CMK (cell line): ENCODE measurements around the gene LYG2.
"Not testable (repeated sequence)": the region's sequence is repeated elsewhere in the genome, so short reads cannot be mapped to it uniquely, and the experiment has no call there.

Source experiments
- DNase-seq: peaks from one replicate; pipeline ENCODE4 v3.0.0-alpha.2; 2010; ENCODE audit warnings: low read depth

Gene LYG2, protein sequence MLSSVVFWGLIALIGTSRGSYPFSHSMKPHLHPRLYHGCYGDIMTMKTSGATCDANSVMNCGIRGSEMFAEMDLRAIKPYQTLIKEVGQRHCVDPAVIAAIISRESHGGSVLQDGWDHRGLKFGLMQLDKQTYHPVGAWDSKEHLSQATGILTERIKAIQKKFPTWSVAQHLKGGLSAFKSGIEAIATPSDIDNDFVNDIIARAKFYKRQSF

DNA sequence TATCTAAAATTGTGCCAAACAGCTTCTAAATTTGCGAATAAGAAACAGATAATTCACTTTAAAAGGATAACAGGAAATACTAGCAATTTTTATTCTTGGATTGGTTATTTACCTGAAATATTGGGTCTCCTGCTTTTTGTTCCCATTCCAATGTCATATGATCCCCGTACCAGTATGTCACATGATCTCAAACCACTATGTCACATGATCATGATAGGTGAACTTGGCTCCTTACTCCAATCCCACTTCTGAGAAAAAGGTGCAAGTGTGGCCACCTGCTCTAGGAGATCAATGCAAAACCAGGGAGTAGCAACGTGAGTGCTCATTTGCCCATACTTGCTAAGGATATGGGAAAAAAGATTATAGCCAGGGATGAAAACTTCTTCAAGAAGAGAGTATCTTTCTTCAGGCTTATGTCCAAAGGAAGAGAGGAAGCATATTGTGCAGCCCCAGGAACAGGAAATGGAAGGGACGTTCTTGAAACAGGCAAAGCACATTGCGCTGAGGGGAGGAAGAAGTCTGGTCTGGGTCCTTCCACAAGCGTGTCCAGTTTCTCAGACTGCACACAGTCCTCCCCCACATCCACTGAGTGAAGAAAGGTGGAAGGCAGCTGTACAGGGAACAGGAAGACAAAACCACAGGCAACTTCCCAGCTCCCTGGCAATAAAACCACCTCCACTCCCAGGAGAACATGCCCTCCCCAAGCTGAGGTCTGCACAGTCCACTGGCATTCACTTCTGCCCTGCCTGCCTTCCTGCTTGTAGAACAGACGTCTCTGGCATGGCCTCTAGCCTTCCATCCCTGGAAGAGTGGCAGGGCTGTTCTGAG is at the start of gene LYG2:
Gene LYG2 (minus strand): TSS at position 176 of the 828 bp plus-strand sequence. CDS start 1,406 bp downstream, outside the sequence.
- no peak for DNase-seq

DNA sequence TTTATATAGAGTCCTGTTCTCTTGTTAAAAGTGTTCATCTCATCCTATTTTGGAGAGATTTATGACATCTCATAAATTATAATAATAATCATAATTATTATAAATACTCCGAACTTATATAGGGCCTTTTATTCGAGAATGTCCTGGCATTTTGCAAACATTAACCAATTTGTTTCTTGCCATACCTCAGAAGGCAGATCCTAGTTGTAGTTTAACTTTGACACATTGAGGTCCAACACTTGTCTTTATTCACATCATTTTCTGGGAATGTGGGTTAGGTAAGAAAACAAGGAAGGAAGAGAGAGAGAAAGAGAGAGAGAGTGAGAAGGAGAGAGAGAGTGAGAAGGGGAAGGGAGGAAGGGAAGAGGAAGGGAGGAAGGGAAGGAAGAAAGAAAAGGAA is 45.6 kb upstream of the LYG2 start, which contains the start of gene LYG1:
Gene LYG1 (minus strand): TSS at position 101 of the 400 bp plus-strand sequence. CDS start 5,527 bp downstream, outside the sequence.
- not testable (repeated sequence) for DNase-seq

GRCh38 chr2:99299580-99299979 is 44.1 kb upstream of the LYG2 start:
- no peak for DNase-seq

GRCh38 chr2:99297994-99298393 is 42.5 kb upstream of the LYG2 start:
- no peak for DNase-seq

GRCh38 chr2:99285526-99285925 is 30.1 kb upstream of the LYG2 start:
- no peak for DNase-seq

GRCh38 chr2:99279969-99280695 is 24.7 kb upstream of the LYG2 start:
- no peak for DNase-seq

- no peak for DNase-seq
These were observed 23.4 kb upstream of the LYG2 start for GRCh38 chr2:99278793-99279291.

DNA sequence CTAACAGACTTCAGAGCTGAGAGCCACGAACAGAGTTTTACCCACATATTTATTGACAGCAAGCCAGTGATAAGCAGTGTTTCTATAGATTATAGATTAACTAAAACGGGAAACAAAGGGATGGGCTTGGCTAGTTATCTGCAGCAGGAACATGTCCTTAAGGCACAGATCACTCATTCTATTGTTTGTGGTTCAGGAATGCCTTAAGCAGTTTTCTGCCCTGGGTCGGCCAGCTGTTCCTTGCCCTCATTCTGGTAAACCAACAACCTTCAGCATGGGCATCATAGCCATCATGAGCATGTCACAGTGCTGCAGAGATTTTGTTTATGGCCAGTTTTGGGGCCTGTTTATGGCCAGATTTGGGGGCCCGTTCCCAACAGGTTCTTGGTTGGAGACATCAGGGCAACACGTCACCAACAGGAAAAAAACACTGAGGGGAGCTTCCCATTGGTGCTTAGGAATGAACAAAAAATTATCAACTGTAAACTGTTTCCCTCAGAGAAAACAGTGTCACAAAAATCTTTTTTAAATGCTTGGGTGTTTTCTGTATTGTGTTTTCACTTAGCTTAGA is 22.8 kb upstream of the LYG2 start:
- DNase-seq = not testable (repeated sequence)

DNA sequence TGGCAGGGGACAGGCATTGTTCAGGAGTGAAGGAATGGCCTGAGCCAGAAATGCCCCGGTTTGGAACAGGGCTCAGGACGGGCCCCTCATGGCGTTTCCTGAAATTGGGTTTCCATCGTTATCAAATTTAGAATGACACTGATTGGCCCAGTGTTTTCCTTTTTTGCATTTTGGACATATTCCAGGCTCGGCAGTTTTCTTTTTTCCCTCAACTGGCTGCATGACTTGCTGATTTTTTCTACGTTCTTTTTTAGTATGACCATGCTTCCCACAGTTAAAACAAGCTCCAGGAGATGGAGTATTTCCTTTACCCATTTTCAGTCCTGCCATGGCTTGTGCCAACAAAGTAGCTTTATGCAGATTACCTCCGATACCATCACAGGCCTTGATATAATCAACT is 20.4 kb upstream of the LYG2 start:
- DNase-seq = no peak

- no peak for DNase-seq
These were observed 5.8 kb upstream of the LYG2 start for GRCh38 chr2:99261242-99261641.

DNA sequence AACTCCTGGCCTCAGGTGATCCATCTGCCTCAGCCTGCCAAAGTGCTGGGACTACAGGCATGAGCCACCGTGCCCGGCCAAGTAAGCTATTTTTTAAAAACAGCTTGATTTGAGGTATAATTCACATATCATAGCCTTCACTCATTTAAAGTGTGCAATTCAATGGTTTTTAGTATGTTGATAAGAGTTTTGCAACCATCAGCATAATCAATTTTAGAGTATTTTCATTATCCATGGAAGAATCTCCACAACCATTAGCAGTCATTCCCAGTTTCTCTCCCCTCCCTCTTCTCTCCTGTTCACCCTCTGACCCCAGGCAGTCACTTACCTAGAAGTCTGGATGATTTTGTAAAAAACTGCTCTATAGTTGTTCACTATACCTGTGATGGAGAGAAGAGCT is 4.7 kb upstream of the LYG2 start:
- DNase-seq = no peak

- no peak for DNase-seq
These were observed 4.0 kb upstream of the LYG2 start for GRCh38 chr2:99259465-99259864.

DNA sequence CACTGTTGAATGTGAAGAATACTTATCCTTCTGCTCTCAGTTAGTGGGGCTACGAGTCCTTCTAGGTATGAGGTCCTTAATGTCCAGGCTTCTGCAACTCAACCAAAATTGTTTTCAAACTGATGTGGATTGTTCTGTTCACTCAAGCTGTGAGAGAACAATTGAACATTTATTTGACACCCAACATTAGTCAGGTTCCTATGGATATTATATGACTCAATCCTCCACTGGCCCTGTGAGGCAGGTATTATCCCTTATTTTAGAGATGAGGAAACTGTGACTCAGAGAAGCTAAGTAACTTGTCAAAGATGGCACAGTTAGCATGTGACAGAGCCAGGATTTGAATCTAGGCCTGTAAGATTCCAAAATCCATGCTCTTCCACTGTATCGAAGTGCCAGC is 1.2 kb upstream of the LYG2 start:
- no peak for DNase-seq

DNA sequence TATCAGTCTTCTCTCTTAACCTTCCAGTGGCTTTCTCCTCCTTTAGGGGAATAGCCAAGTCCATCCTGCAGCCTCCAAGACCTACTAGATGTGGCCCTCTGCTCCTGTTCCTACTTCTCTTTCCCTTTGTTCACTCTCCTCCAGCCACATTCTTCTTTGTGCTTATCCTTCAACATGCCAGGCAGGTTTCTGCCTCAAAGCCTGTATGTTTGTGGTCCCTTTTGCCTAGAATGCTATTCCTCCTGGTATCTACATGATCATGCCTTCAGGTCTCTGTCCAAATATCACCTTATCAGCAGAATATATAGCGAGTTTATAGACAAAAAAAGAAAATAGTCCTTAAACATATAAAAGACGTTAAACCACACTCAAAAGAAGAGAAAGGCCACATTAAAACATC is 5.5 kb downstream of the LYG2 start:
- no peak for DNase-seq

- DNase-seq = no peak
These were observed 13.3 kb downstream of the LYG2 start for GRCh38 chr2:99242151-99242550.

- DNase-seq = no peak
These were observed 15.0 kb downstream of the LYG2 start for GRCh38 chr2:99240431-99240830.

- no peak for DNase-seq
These were observed 16.9 kb downstream of the LYG2 start for GRCh38 chr2:99238599-99238998.

DNA sequence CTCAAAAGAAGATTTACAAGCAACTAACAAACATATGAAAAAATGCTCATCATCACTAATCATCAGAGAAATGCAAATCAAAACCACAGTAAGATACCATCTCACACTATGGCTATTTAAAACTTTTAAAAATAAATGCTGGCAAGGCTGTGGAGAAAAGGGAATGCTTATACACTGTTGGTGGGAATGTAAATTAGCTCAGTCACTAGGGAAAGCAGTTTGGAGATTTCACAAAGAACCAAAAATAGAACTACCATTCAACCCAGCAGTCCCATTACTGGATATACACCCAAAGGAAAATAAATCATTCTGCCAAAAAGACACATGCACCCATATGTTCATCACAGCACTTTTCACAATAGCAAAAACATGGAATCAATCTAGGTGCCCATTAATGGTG is 22.3 kb downstream of the LYG2 start:
- not testable (repeated sequence) for DNase-seq

DNA sequence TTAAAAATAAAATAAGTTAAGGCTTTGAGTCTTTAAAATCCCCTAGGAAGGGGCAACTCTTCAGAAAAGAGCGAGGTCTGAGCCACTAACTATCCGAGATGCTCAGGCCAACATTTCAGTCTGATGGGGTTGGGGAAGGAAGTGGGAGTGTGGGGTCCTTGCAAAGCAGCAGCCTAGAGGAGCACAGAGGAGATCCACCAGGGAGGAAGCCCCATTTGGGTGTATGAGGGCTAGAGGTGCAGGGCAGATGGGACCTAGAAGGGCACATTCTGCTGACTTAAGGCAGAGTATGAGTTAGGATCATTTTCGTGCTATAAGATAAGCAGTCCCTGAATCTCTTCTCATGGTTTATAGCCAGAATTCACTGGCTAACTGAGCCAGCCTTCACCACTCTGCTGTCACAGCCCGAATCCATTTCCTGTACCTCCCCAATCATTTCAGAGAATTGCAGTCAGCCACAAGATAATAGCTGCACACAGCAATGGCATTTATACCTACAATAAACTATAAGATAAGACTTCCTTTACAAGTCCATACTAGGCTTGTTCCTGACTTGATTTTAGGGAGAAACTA is 37.5 kb downstream of the LYG2 start:
- no peak for DNase-seq

GRCh38 chr2:99216096-99216495 is 39.4 kb downstream of the LYG2 start:
- no peak for DNase-seq

GRCh38 chr2:99205491-99205890 is 50.0 kb downstream of the LYG2 start:
- DNase-seq = no peak
